Retina (tissue), 1 donor: ENCODE measurements around the gene CEP170.

Experiments
- DNase-seq: peaks from one replicate; pipeline ENCODE4 v3.0.0-alpha.2; 2016

Gene CEP170

GRCh38 chr1:243267914-243268653 lies 13.0 kb upstream of the CEP170 start:
- DNase-seq, result no peak

- no peak for DNase-seq
These were observed 12.4 kb upstream of the CEP170 start for GRCh38 chr1:243267471-243267880.

- no peak for DNase-seq
These were observed 11.2 kb upstream of the CEP170 start for GRCh38 chr1:243266231-243266630.

- no peak for DNase-seq
These were observed 9.6 kb upstream of the CEP170 start for GRCh38 chr1:243264717-243265116.

- DNase-seq, result no peak
These were observed 6.3 kb upstream of the CEP170 start for GRCh38 chr1:243261390-243261789.

GRCh38 chr1:243260221-243260880 lies 5.3 kb upstream of the CEP170 start:
- no peak for DNase-seq

GRCh38 chr1:243258731-243259130 lies 3.6 kb upstream of the CEP170 start:
- no peak for DNase-seq

- no peak for DNase-seq
These were observed 2.1 kb upstream of the CEP170 start for GRCh38 chr1:243257189-243257588.

- no peak for DNase-seq
These were observed 1.5 kb upstream of the CEP170 start for GRCh38 chr1:243256590-243256989.

- DNase-seq, result peak; percentile 99
These were observed 871 bp upstream of the CEP170 start, which contains the start of gene SDCCAG8 for GRCh38 chr1:243255791-243256512. Gene SDCCAG8, plus strand, starts transcription at chr1:243256041. Its CDS starts 133 bp downstream, at chr1:243256174.

GRCh38 chr1:243254233-243254926 lies 701 bp downstream of the CEP170 start:
- DNase-seq, result peak; percentile 85

- DNase-seq, result no peak
These were observed 1.2 kb downstream of the CEP170 start for GRCh38 chr1:243253926-243254232.

GRCh38 chr1:243253211-243253925 lies 1.7 kb downstream of the CEP170 start:
- DNase-seq, result peak; percentile 15

- DNase-seq, result no peak
These were observed 3.5 kb downstream of the CEP170 start for GRCh38 chr1:243251539-243251938.

- DNase-seq, result no peak
These were observed 5.0 kb downstream of the CEP170 start for GRCh38 chr1:243250102-243250501.

GRCh38 chr1:243249214-243249613 lies 5.9 kb downstream of the CEP170 start:
- DNase-seq, result no peak

GRCh38 chr1:243247901-243248300 lies 7.2 kb downstream of the CEP170 start:
- DNase-seq, result no peak

- no peak for DNase-seq
These were observed 8.2 kb downstream of the CEP170 start for GRCh38 chr1:243246916-243247315.

- no peak for DNase-seq
These were observed 10.6 kb downstream of the CEP170 start for GRCh38 chr1:243244432-243244841.

- DNase-seq, result no peak
These were observed 18.4 kb downstream of the CEP170 start for GRCh38 chr1:243236604-243237252.

GRCh38 chr1:243234978-243235647 lies 20.0 kb downstream of the CEP170 start:
- no peak for DNase-seq
